WERI-Rb-1 (cell line): ENCODE data around the gene CPA4.

Experiments
- DNase-seq: peaks from one replicate; pipeline ENCODE4 v3.0.0-alpha.2; 2020
- H3K27ac ChIP-seq: fragments of 250-450 bp; sonication (Bioruptor Pico); 2 replicates; pipeline ENCODE4 v1.5.1; 2020; ENCODE audit warnings: mild to moderate bottlenecking, moderate library complexity
- H3K27me3 ChIP-seq: fragments of 250-450 bp; sonication (Bioruptor Pico); 2 replicates; pipeline ENCODE4 v1.5.1; 2021; ENCODE audit warnings: mild to moderate bottlenecking, low read depth, moderate library complexity; ENCODE audit not compliant: insufficient read depth, severe bottlenecking
- H3K36me3 ChIP-seq: fragments of 250-450 bp; sonication (Bioruptor Pico); 2 replicates; pipeline ENCODE4 v1.5.1; 2020; ENCODE audit warnings: mild to moderate bottlenecking, moderate library complexity
- H3K4me3 ChIP-seq: 2 replicates; pipeline ENCODE4 v1.5.1; 2011; ENCODE audit warnings: low read depth, mild to moderate bottlenecking, control low read depth, low read length
- H3K9me3 ChIP-seq: fragments of 250-450 bp; sonication (Bioruptor Pico); 2 replicates; pipeline ENCODE4 v1.5.1; 2021; ENCODE audit warnings: mild to moderate bottlenecking, moderate library complexity; ENCODE audit not compliant: severe bottlenecking
- CTCF ChIP-seq: IDR thresholded peaks from 2 replicates; pipeline ENCODE4 v1.5.1; 2011; ENCODE audit warnings: low read depth, mild to moderate bottlenecking, control low read depth, inconsistent platforms, low read length

The CPA4 gene

GRCh38 chr7:130341882-130342281 lies 48.9 kb downstream of the CPA4 start:
- no peaks in the 10 kb centered on the region for H3K9me3 ChIP-seq
- no peak for TF ChIP-seq CTCF
- H3K27ac ChIP-seq: no peak overlapping the region
- no peak for DNase-seq
- no peaks in the 10 kb centered on the region for H3K27me3 ChIP-seq
- H3K36me3 ChIP-seq: no peaks in the 10 kb centered on the region
- no peak overlapping the region for H3K4me3 ChIP-seq

- Histone ChIP-seq H3K9me3 (no peaks in the 10 kb centered on the region), H3K27ac (no peak overlapping the region), H3K27me3 (no peaks in the 10 kb centered on the region), H3K4me3 (no peak overlapping the region), H3K36me3 (no peaks in the 10 kb centered on the region)
- TF ChIP-seq CTCF: no peak
- DNase-seq: no peak
These were observed 49.9 kb downstream of the CPA4 start for GRCh38 chr7:130342701-130343380.

GRCh38 chr7:130344271-130344866 lies 51.4 kb downstream of the CPA4 start, which contains the start of gene CPA5:
CPA5 (plus strand) TSS chr7:130344816; CDS start chr7:130346486, 1,670 bp downstream.
- Histone ChIP-seq H3K36me3 (no peaks in the 10 kb centered on the region), H3K4me3 (no peak within 1 kb of the TSS), H3K27ac (no peak within 1 kb of the TSS), H3K9me3 (no peaks in the 10 kb centered on the region), H3K27me3 (no peaks in the 10 kb centered on the region)
- DNase-seq: no peak
- TF ChIP-seq CTCF: no peak

- no peaks in the 10 kb centered on the region for H3K27me3 ChIP-seq
- no peak for TF ChIP-seq CTCF
- no peak overlapping the region for H3K27ac ChIP-seq
- H3K4me3 ChIP-seq: no peak overlapping the region
- no peak for DNase-seq
- H3K9me3 ChIP-seq: no peaks in the 10 kb centered on the region
- no peaks in the 10 kb centered on the region for H3K36me3 ChIP-seq
These were observed 52.2 kb downstream of the CPA4 start for GRCh38 chr7:130345136-130345535.

GRCh38 chr7:130345725-130346124 lies 52.8 kb downstream of the CPA4 start:
- no peak for DNase-seq
- no peaks in the 10 kb centered on the region for H3K27me3 ChIP-seq
- no peaks in the 10 kb centered on the region for H3K9me3 ChIP-seq
- no peak overlapping the region for H3K4me3 ChIP-seq
- H3K36me3 ChIP-seq: no peaks in the 10 kb centered on the region
- no peak overlapping the region for H3K27ac ChIP-seq
- TF ChIP-seq CTCF: no peak
